GM19452 (cell line): ENCODE measurements around the gene RGS9BP.
"Not testable (repeated sequence)": the region's sequence is repeated elsewhere in the genome, so short reads cannot be mapped to it uniquely, and the experiment has no call there.

Source experiments
- ATAC-seq: cut with Tn5 transposase; IDR thresholded peaks from one replicate; pipeline ENCODE4 v1.9.1; 2021; ENCODE audit not compliant: unreplicated experiment

RGS9BP gene

GRCh38 chr19:32675720-32676185 lies at the start of gene RGS9BP:
Gene RGS9BP, plus strand, starts transcription at chr19:32675848. Its CDS starts 416 bp downstream, at chr19:32676264.
- no peak for ATAC-seq

- ATAC-seq = no peak
Observed at GRCh38 chr19:32626969-32627368, 48.7 kb upstream of the RGS9BP start.

- ATAC-seq = no peak
Observed at GRCh38 chr19:32627714-32628270, 47.9 kb upstream of the RGS9BP start.

GRCh38 chr19:32630338-32630737 lies 45.3 kb upstream of the RGS9BP start:
- no peak for ATAC-seq

GRCh38 chr19:32631381-32631780 lies 44.3 kb upstream of the RGS9BP start:
- ATAC-seq = no peak

GRCh38 chr19:32637480-32637879 lies 38.2 kb upstream of the RGS9BP start:
- no peak for ATAC-seq

GRCh38 chr19:32638625-32639024 lies 37.0 kb upstream of the RGS9BP start:
- ATAC-seq = no peak

GRCh38 chr19:32642771-32643170 lies 32.9 kb upstream of the RGS9BP start:
- no peak for ATAC-seq

GRCh38 chr19:32646556-32646955 lies 29.1 kb upstream of the RGS9BP start:
- no peak for ATAC-seq

GRCh38 chr19:32647361-32647760 lies 28.3 kb upstream of the RGS9BP start:
- no peak for ATAC-seq

- no peak for ATAC-seq
Observed at GRCh38 chr19:32649751-32650150, 25.9 kb upstream of the RGS9BP start.

- ATAC-seq = no peak
Observed at GRCh38 chr19:32650671-32651070, 25.0 kb upstream of the RGS9BP start.

GRCh38 chr19:32651729-32652140 lies 23.9 kb upstream of the RGS9BP start:
- ATAC-seq = no peak

- ATAC-seq = not testable (repeated sequence)
Observed at GRCh38 chr19:32652331-32652730, 23.3 kb upstream of the RGS9BP start.

- ATAC-seq = no peak
Observed at GRCh38 chr19:32652894-32653598, 22.6 kb upstream of the RGS9BP start.

- ATAC-seq = no peak
Observed at GRCh38 chr19:32653599-32653915, 22.1 kb upstream of the RGS9BP start.

- ATAC-seq = not testable (repeated sequence)
Observed at GRCh38 chr19:32656379-32656778, 19.3 kb upstream of the RGS9BP start.

GRCh38 chr19:32658075-32658474 lies 17.6 kb upstream of the RGS9BP start:
- no peak for ATAC-seq

- no peak for ATAC-seq
Observed at GRCh38 chr19:32658527-32658926, 17.1 kb upstream of the RGS9BP start.

- ATAC-seq = no peak
Observed at GRCh38 chr19:32661318-32661717, 14.3 kb upstream of the RGS9BP start.

- no peak for ATAC-seq
Observed at GRCh38 chr19:32662186-32662585, 13.5 kb upstream of the RGS9BP start.

GRCh38 chr19:32666084-32666483 lies 9.6 kb upstream of the RGS9BP start:
- no peak for ATAC-seq

- no peak for ATAC-seq
Observed at GRCh38 chr19:32669310-32669709, 6.3 kb upstream of the RGS9BP start.
